ENCODE results near the gene CIRBP.

- no peak for TF ChIP-seq CTCF (IDR thresholded peaks at IDR 0.05)
- no peak for TF ChIP-seq POLR2A (IDR thresholded peaks at IDR 0.05)
Observed at GRCh38 chr19:1255186-1256161, 13.7 kb upstream of the CIRBP start.
